IMR-90 (cell line): ENCODE measurements around the gene PNKP. TPM values are rescaled to one million over a fixed set of nuclear protein-coding genes. Genes with fewer than 3 reads are reported as not detected.

Source experiments
- ATAC-seq: fragments of 200-7000 bp; cut with Tn5 transposase; 2 replicates; pipeline ENCODE4 v1.9.1; 2020; ENCODE audit warnings: low read depth, mild to moderate bottlenecking, moderate library complexity
- BruUV-seq: library from RNA; stranded (reverse); fragments of 400-500 nt; replicated peaks from 2 replicates; lab custom pipeline; 2021; lab: Mats Ljungman, UMichigan
- CTCF ChIA-PET: fragments of 300-600 bp; formaldehyde crosslinking; extraction: SDS; loops from one replicate; lab custom pipeline; 2021; ENCODE audit warnings: antibody characterized with exemption; lab: Yijun Ruan, JAX
- POLR2A ChIA-PET: fragments of 300-600 bp; sonication (Branson Sonifier 250); formaldehyde crosslinking; loops from one replicate; lab custom pipeline; 2022; ENCODE audit warnings: antibody characterized with exemption; ENCODE audit not compliant: unreplicated experiment; lab: Charles Lee
- DNase-seq: peaks from one replicate; pipeline ENCODE4 v3.0.0; 2013
- H2AFZ ChIP-seq: replicated peaks from 2 replicates; pipeline ENCODE3; 2013; ENCODE audit warnings: low read length, mild to moderate bottlenecking; ENCODE audit not compliant: poor library complexity
- H2AK5ac ChIP-seq: 2 replicates; pipeline ENCODE4 v1.6.1; 2013; ENCODE audit warnings: low read depth, low read length, inconsistent platforms
- H2AK9ac ChIP-seq: replicated peaks from 2 replicates; pipeline ENCODE3; 2013; ENCODE audit warnings: mild to moderate bottlenecking, low read depth, low read length, moderate library complexity; ENCODE audit not compliant: poor library complexity
- H2BK120ac ChIP-seq: 2 replicates; pipeline ENCODE4 v1.6.1; 2013; ENCODE audit warnings: low read depth, low read length, inconsistent platforms
- H2BK15ac ChIP-seq: 3 replicates; pipeline ENCODE4 v1.6.1; 2013; ENCODE audit warnings: low read depth, low read length, inconsistent platforms
- H2BK20ac ChIP-seq: 2 replicates; pipeline ENCODE4 v1.6.1; 2013; ENCODE audit warnings: low read depth, mild to moderate bottlenecking, inconsistent platforms, low read length, moderate library complexity
- H2BK5ac ChIP-seq: 2 replicates; pipeline ENCODE4 v1.6.1; 2013; ENCODE audit warnings: mild to moderate bottlenecking, low read depth, low read length, inconsistent platforms; ENCODE audit not compliant: poor library complexity, severe bottlenecking
- H3K14ac ChIP-seq: replicated peaks from 2 replicates; pipeline ENCODE4 v1.6.1; 2013; ENCODE audit warnings: low read depth, low read length, inconsistent platforms
- H3K18ac ChIP-seq: 2 replicates; pipeline ENCODE4 v1.6.1; 2013; ENCODE audit warnings: low read depth, low read length, control low read depth
- H3K23ac ChIP-seq: 2 replicates; pipeline ENCODE4 v1.6.1; 2013; ENCODE audit warnings: low read depth, low read length, inconsistent platforms
- H3K27ac ChIP-seq: 2 replicates; pipeline ENCODE4 v1.5.1; 2013; ENCODE audit warnings: mild to moderate bottlenecking, control low read depth, low read length; ENCODE audit not compliant: insufficient read depth
- H3K27me3 ChIP-seq: 2 replicates; pipeline ENCODE4 v1.6.1; 2013; ENCODE audit warnings: low read length; ENCODE audit not compliant: control insufficient read depth, insufficient read depth
- H3K36me3 ChIP-seq: 2 replicates; pipeline ENCODE4 v1.6.1; 2013; ENCODE audit warnings: low read length, mixed read lengths; ENCODE audit not compliant: control insufficient read depth, insufficient read depth
- H3K4ac ChIP-seq: 2 replicates; pipeline ENCODE4 v1.6.1; 2013; ENCODE audit warnings: low read depth, low read length, inconsistent platforms
- H3K4me1 ChIP-seq: 2 replicates; pipeline ENCODE4 v1.6.1; 2013; ENCODE audit warnings: low read length, mixed read lengths; ENCODE audit not compliant: control insufficient read depth, insufficient read depth
- H3K4me2 ChIP-seq: 2 replicates; pipeline ENCODE4 v1.6.1; 2013; ENCODE audit warnings: low read depth, mild to moderate bottlenecking, control low read depth, low read length, moderate library complexity
- H3K4me3 ChIP-seq: 2 replicates; pipeline ENCODE4 v1.5.1; 2013; ENCODE audit warnings: low read depth, mild to moderate bottlenecking, control low read depth, low read length, moderate library complexity; ENCODE audit not compliant: insufficient read depth
- H3K56ac ChIP-seq: 2 replicates; pipeline ENCODE4 v1.6.1; 2013; ENCODE audit warnings: low read length, inconsistent platforms; ENCODE audit not compliant: insufficient read depth; ENCODE audit errors: extremely low read depth
- H3K79me1 ChIP-seq, 2 experiments: 2 replicates each; pipeline ENCODE4 v1.6.1; 2013; ENCODE audit warnings: low read length in 2 of 2, inconsistent platforms in 1 of 2, low read depth in 1 of 2
- H3K9ac ChIP-seq: 2 replicates; pipeline ENCODE4 v1.6.1; 2013; ENCODE audit warnings: low read depth, low read length, control low read depth
- H3K9me1 ChIP-seq: 2 replicates; pipeline ENCODE4 v1.6.1; 2013; ENCODE audit warnings: low read length, inconsistent platforms; ENCODE audit not compliant: insufficient read depth
- H3K9me3 ChIP-seq: 2 replicates; pipeline ENCODE4 v1.6.1; 2013; ENCODE audit warnings: low read length; ENCODE audit not compliant: control insufficient read depth, insufficient read depth
- H4K20me1 ChIP-seq: 2 replicates; pipeline ENCODE4 v1.6.1; 2013; ENCODE audit warnings: low read length, inconsistent platforms; ENCODE audit not compliant: insufficient read depth
- H4K5ac ChIP-seq: 2 replicates; pipeline ENCODE4 v1.6.1; 2013; ENCODE audit warnings: mild to moderate bottlenecking, low read depth, low read length, control low read depth
- H4K8ac ChIP-seq, 2 experiments: 2 replicates each; pipeline ENCODE4 v1.6.1; 2013; ENCODE audit warnings: low read depth in 2 of 2, low read length in 2 of 2, control low read depth in 1 of 2, inconsistent platforms in 1 of 2
- H4K91ac ChIP-seq: 2 replicates; pipeline ENCODE4 v1.6.1; 2013; ENCODE audit warnings: low read depth, low read length, inconsistent platforms; ENCODE audit not compliant: insufficient read depth
- BHLHE40 ChIP-seq: fragments of 150-350 bp; IDR thresholded peaks from 2 replicates; pipeline ENCODE4 v1.6.1; 2016; ENCODE audit warnings: mild to moderate bottlenecking, low read depth, low read length
- CEBPB ChIP-seq: IDR thresholded peaks from 2 replicates; pipeline ENCODE4 v1.6.1; 2012; ENCODE audit warnings: low read depth, low read length, improper control_type of control experiment
- CHD1 ChIP-seq: IDR thresholded peaks from 2 replicates; pipeline ENCODE4 v1.6.1; 2012; ENCODE audit warnings: low read depth, low read length, improper control_type of control experiment
- FOS ChIP-seq: fragments of 150-350 bp; IDR thresholded peaks from 2 replicates; pipeline ENCODE4 v1.6.1; 2016; ENCODE audit warnings: low read depth, low read length
- MAZ ChIP-seq: IDR thresholded peaks from 2 replicates; pipeline ENCODE4 v1.6.1; 2012; ENCODE audit warnings: low read depth, mild to moderate bottlenecking, low read length, improper control_type of control experiment, moderate library complexity, borderline replicate concordance
- MXI1 ChIP-seq: IDR thresholded peaks from 2 replicates; pipeline ENCODE4 v1.6.1; 2012; ENCODE audit warnings: low read depth, mild to moderate bottlenecking, low read length, moderate library complexity, borderline replicate concordance
- NFE2L2 ChIP-seq: fragments of 150-350 bp; IDR thresholded peaks from 2 replicates; pipeline ENCODE4 v1.6.1; 2016; ENCODE audit warnings: low read depth, mild to moderate bottlenecking, low read length
- POLR2A ChIP-seq: IDR thresholded peaks from 2 replicates; pipeline ENCODE4 v1.6.1; 2012; ENCODE audit warnings: mild to moderate bottlenecking, low read depth, low read length
- RAD21 ChIP-seq: IDR thresholded peaks from 2 replicates; pipeline ENCODE4 v1.6.1; 2012; ENCODE audit warnings: low read length, improper control_type of control experiment
- RCOR1 ChIP-seq: IDR thresholded peaks from 2 replicates; pipeline ENCODE4 v1.6.1; 2012; ENCODE audit warnings: mild to moderate bottlenecking, low read length, improper control_type of control experiment; ENCODE audit not compliant: insufficient replicate concordance
- RFX5 ChIP-seq: IDR thresholded peaks from 2 replicates; pipeline ENCODE4 v1.8.0; 2012; ENCODE audit warnings: low read depth, mild to moderate bottlenecking, low read length, moderate library complexity
- SMC3 ChIP-seq: fragments of 150-350 bp; IDR thresholded peaks from 2 replicates; pipeline ENCODE4 v1.6.1; 2016; ENCODE audit warnings: low read depth, mild to moderate bottlenecking, antibody characterized with exemption, low read length, moderate library complexity
- WGBS, 2 experiments: methylation state at CpG; one replicate each; pipeline versions ENCODE4 v1.1.5 to v1.1.7; 2013; ENCODE audit warnings: missing lambda C conversion rate in 2 of 2; ENCODE audit not compliant: insufficient read length in 1 of 2; ENCODE audit errors: extremely low coverage in 2 of 2; 5-methylcytosine and 5-hydroxymethylcytosine counted together
- dilution Hi-C: fragments of 300-500 bp; cut with HindIII; formaldehyde crosslinking; loops from one replicate; pipeline ENCODE4 v1.14.3; 2018; ENCODE audit warnings: low sequenced_read_pairs; ENCODE audit not compliant: unreplicated experiment
- in situ Hi-C: fragments of 300-500 bp; cut with MboI; formaldehyde crosslinking; loops from 3 replicates; pipeline ENCODE4 v1.14.3; 2019; ENCODE audit warnings: low sequenced_read_pairs, inconsistent platforms, mixed read lengths
- intact Hi-C: fragments of 100-400 bp; cut with micrococcal nuclease; formaldehyde crosslinking; loops from 2 replicates; pipeline ENCODE4 v1.10.0; 2022
- polyA plus RNA-seq, 3 experiments: library from polyadenylated mRNA; depleted of rRNA; stranded (reverse); fragments of >200 nt; gene quantifications; 2 replicates each; pipeline ENCODE4 v1.2.3, GENCODE V29; 2012; ENCODE audit warnings: low replicate concordance in 1 of 3
- total RNA-seq: library from RNA; depleted of rRNA; stranded (reverse); fragments of >200 nt; gene quantifications from 2 replicates; pipeline ENCODE4 v1.2.3, GENCODE V29; 2012
- TF ChIP-seq, protein P1 (sequence below): fragments of 150-350 bp; IDR thresholded peaks from 2 replicates; pipeline ENCODE4 v1.6.1; 2017; ENCODE audit warnings: mild to moderate bottlenecking, antibody characterized with exemption, low read length, low read depth
- TF ChIP-seq, protein P2 (sequence below): conservative IDR thresholded peaks from 2 replicates; pipeline ENCODE4 v1.5.1; 2012; ENCODE audit warnings: mild to moderate bottlenecking, low read depth, low read length, improper control_type of control experiment
- TF ChIP-seq, protein P3 (sequence below): fragments of 150-350 bp; IDR thresholded peaks from 2 replicates; pipeline ENCODE4 v1.6.1; 2016; ENCODE audit warnings: low read depth, mild to moderate bottlenecking, low read length, moderate library complexity, borderline replicate concordance

Gene PNKP
- total and polyA plus RNA-seq, 2 of the 4 experiments (the other 2 are of a cell fraction) = 14.2 to 25.0 TPM

DNA sequence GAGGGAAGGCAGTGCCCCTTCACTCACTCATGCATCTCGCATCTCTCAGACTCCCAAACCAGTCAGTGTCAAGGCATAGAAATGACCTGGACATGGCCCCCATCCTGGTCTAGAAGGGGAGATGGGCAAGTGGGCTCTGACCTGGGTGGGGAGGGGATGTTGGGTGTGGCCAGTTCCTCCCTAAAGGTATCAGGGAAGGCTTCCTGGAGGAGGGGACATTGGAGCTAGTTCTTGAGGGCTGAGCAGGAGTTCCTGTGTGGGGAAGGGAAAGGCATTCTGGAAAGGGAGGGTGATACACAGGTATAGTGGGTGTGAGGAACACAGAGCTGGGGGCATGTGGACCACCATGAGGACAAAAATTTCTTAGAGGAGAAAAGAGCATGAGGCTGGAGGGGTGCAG lies 25.3 kb upstream of the PNKP start:
- H2AK5ac ChIP-seq = no peak overlapping the region
- intact Hi-C loops = no loop called here

More for the DNA sequence above, 25.3 kb upstream of the PNKP start:
- Histone ChIP-seq H3K36me3 (peaks cover 2% of the 10 kb centered on the region; the same call in 1 of the 2 replicates), H4K5ac (no peak overlapping the region), H4K91ac (no peak overlapping the region), H3K56ac (no peak overlapping the region), H3K27ac (no peak overlapping the region), H2BK15ac (no peak overlapping the region), H2BK20ac (no peak overlapping the region), H3K14ac (no peak overlapping the region), H2AK9ac (peak overlapping the region; percentile 42), H3K27me3 (peaks cover 8% of the 10 kb centered on the region; the same call in 1 of the 2 replicates), H3K4ac (no peak overlapping the region), H4K20me1 (no peaks in the 10 kb centered on the region), H4K8ac (no peak overlapping the region), H3K4me2 (no peak overlapping the region), H3K4me3 (no peak overlapping the region), H2BK5ac (no peak overlapping the region), H3K23ac (no peak overlapping the region), H3K79me1 (no peaks in the 10 kb centered on the region), H2AFZ (peak overlapping the region; percentile 63), H3K9me1 (no peaks in the 10 kb centered on the region), H3K9me3 (no peaks in the 10 kb centered on the region), H3K4me1 (peaks cover 10% of the 10 kb centered on the region), H2BK120ac (no peak overlapping the region), H3K18ac (no peak overlapping the region), H3K9ac (no peak overlapping the region)
- CTCF ChIA-PET = no interaction called here
- dilution Hi-C loops (no loop called here), in situ Hi-C loops (no loop called here)
- ATAC-seq = no peak
- POLR2A ChIA-PET = no interaction called here
- no CpG with 5 or more reads among the region's 1 CpG for WGBS, 2 experiments
- no TSS peak for BruUV-seq
- TF ChIP-seq CEBPB = no peak
- TF ChIP-seq, protein P1, sequence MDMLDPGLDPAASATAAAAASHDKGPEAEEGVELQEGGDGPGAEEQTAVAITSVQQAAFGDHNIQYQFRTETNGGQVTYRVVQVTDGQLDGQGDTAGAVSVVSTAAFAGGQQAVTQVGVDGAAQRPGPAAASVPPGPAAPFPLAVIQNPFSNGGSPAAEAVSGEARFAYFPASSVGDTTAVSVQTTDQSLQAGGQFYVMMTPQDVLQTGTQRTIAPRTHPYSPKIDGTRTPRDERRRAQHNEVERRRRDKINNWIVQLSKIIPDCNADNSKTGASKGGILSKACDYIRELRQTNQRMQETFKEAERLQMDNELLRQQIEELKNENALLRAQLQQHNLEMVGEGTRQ = no peak
- TF ChIP-seq MXI1 = no peak
- no peak for TF ChIP-seq FOS
- no peak for TF ChIP-seq CHD1
- TF ChIP-seq MAZ = no peak
- no peak for TF ChIP-seq BHLHE40
- no peak for TF ChIP-seq POLR2A
- TF ChIP-seq RFX5 = no peak
- TF ChIP-seq RCOR1 = no peak
- TF ChIP-seq NFE2L2 = no peak
- no peak for TF ChIP-seq SMC3
- TF ChIP-seq, protein P2, sequence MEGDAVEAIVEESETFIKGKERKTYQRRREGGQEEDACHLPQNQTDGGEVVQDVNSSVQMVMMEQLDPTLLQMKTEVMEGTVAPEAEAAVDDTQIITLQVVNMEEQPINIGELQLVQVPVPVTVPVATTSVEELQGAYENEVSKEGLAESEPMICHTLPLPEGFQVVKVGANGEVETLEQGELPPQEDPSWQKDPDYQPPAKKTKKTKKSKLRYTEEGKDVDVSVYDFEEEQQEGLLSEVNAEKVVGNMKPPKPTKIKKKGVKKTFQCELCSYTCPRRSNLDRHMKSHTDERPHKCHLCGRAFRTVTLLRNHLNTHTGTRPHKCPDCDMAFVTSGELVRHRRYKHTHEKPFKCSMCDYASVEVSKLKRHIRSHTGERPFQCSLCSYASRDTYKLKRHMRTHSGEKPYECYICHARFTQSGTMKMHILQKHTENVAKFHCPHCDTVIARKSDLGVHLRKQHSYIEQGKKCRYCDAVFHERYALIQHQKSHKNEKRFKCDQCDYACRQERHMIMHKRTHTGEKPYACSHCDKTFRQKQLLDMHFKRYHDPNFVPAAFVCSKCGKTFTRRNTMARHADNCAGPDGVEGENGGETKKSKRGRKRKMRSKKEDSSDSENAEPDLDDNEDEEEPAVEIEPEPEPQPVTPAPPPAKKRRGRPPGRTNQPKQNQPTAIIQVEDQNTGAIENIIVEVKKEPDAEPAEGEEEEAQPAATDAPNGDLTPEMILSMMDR = no peak
- TF ChIP-seq, protein P3, sequence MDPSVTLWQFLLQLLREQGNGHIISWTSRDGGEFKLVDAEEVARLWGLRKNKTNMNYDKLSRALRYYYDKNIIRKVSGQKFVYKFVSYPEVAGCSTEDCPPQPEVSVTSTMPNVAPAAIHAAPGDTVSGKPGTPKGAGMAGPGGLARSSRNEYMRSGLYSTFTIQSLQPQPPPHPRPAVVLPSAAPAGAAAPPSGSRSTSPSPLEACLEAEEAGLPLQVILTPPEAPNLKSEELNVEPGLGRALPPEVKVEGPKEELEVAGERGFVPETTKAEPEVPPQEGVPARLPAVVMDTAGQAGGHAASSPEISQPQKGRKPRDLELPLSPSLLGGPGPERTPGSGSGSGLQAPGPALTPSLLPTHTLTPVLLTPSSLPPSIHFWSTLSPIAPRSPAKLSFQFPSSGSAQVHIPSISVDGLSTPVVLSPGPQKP = no peak
- TF ChIP-seq RAD21 = no peak
- DNase-seq = no peak
